NCI-H1694 (cell line): Measurements from ENCODE around the gene ATP5F1D.

Source experiments
- DNase-seq: peaks from one replicate; lab custom pipeline; 2025; lab: John Stamatoyannopoulos, UW

The ATP5F1D gene

DNA sequence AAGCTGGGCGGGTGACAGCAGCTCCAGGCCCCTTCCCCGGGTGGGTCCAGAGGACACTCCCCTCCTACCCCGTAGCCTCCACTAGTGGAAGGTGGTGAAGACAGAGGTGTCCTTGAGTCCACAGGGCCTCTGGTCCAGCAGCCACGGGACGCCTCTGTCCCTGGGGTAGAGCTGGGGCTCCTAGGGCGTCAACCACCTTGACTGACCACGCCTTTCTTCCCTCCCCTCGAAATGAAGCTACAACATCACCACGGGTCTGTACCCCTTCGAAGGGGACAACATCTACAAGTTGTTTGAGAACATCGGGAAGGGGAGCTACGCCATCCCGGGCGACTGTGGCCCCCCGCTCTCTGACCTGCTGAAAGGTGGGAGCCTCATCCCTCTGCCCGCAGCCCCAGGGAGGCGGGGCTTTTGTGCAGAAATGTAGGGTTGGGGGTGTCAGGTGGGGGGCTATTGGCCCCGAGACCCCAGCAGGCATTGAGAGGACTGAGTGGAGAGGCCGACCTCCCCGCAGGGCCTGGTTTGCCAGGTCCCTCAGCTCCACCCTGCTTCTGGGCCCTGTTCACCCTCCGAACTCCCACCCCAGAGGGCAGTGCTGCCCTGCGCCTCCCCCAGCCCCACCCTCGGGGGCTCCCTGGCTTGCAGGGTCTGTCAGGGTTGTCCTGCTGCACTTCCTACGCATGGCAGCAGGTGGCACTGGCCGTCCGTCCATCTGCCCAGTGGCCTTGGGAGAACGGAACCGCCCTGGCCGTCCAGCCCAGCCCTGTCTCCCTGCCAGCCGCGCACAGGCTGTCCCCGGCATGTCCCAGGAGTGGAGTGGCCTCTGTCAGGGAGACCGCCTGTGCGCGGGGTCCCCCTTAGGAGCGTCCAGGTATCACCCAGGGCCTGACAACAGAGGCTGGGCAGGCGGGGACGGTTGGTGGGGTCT lies 20.3 kb upstream of the ATP5F1D start:
- DNase-seq, result no peak

DNA sequence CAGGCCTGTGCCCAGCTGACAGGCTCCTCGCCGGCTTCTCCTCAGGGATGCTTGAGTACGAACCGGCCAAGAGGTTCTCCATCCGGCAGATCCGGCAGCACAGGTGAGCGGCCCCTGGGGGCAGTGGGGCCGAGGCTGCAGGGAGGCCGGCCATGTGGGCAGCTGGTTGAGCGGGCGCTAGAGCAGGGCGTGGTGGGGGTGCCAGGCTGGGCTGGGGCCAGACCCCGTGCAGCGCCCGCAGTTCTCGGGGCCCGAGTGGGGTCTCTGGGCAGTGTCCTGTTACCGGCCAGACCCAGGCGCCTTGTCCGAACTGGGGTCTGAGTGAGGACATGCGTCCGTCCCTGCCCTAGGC lies 19.7 kb upstream of the ATP5F1D start:
- no peak for DNase-seq

DNA sequence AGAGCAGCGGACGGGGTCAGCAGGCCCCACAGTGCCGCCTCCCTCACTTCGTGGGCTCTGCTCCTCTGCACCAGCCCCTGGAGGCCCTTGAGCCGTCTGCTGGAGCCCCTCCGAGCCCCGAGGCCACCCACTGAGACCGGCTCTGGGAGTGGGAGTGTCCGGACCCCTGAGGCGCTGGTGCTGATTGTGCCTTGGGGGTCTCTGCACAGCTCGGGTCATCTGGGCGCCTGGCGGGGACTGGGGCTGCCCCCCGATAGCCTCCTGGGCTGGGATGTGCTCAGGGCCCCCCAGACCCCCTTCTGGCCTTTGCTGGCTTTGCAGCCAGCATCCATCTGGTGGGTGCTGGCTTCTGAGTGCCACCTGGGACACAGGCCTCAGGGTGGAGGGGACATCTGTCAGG lies 19.2 kb upstream of the ATP5F1D start:
- no peak for DNase-seq

DNA sequence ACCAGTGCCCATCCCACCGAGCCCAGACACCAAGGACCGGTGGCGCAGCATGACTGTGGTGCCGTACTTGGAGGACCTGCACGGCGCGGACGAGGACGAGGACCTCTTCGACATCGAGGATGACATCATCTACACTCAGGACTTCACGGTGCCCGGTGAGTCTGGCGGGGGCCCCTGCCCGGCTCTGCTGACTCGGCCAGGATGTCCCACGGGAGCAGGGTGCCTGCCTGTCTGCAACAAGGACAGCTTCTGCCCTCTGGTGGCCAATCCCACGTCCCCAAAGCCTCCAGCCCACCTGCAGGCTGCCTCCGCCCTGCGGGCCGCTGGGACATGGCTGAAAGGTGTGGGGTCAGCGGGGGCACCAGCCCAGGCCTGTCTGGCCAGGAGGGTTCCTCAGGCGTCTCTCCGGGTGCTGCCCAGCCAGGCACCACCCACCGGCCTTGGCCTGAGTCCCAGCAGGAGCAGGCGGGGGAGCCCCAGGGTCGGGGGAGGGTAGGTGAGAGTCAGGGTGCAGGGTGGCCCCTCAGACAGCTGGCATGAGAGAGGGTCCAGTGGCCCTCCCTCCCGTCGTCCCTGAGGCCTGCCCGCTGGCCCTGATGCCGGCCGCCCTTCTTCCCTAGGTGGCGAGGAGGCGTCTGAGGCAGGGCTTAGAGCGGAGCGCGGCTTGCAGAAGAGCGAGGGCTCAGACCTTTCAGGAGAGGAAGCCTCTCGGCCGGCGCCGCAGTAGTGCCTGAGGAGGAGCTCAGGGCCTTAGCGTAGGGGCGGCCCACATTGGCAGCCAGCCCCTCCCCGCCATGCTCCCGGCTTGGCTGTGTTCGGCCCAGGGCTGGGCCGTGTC lies 18.3 kb upstream of the ATP5F1D start:
- no peak for DNase-seq

DNA sequence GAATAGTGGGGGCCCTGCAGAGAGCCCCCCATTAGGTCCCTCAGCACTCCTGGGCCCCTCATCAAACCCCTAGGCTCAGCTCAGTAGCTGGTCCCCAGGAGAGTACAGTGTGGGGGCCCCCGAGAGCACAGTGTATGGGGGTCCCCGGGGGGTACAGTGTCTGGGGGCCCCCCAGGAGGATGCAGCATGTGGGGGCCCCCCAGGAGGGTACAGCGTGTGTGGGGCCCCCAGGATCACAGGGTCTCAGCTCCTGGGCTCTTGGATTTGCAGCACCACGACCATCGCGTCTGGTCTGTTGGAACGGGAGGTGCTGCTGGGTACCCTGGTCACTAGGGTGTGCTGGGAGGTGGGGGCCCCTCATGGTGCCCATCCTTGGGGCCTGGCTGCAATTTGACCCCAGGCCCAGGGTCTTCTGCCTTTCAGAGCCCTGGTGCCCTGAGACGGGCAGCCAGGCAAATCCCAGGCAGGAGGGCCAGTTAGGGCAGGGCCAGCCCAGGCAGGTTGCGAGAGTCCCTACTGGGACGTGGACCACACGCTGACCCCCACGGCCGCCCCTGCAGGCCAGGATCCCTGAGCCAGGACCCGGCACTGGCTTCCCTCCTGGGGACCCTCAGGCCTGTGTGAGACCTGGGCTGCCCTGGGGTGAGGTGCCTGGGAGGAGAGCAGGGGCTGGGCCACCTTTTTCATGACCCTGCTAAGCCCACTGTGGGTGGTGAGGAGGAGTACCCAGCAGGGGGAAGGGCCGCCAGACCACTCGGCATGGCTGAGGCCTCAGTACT lies 17.3 kb upstream of the ATP5F1D start:
- DNase-seq, result no peak

DNA sequence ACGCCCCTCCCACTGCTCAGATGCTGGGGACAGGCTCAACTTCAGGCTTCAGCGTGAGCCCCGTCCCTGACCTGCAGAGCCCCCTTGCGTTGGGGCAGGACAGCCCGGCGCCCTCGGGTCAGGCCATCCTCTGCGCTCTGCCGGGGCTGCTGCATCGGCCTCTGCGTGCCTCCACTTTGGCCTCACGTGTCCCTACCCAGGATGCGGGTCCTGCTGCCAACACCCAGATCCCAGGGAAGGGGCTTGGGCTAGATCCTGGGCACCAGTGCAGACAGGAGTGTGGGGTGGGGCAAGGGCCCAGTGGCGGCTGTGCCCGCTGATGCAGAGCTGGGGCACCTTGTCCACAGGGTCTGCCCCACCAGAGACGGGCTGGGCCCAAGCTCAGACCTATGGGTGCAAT lies 16.7 kb upstream of the ATP5F1D start:
- no peak for DNase-seq

DNA sequence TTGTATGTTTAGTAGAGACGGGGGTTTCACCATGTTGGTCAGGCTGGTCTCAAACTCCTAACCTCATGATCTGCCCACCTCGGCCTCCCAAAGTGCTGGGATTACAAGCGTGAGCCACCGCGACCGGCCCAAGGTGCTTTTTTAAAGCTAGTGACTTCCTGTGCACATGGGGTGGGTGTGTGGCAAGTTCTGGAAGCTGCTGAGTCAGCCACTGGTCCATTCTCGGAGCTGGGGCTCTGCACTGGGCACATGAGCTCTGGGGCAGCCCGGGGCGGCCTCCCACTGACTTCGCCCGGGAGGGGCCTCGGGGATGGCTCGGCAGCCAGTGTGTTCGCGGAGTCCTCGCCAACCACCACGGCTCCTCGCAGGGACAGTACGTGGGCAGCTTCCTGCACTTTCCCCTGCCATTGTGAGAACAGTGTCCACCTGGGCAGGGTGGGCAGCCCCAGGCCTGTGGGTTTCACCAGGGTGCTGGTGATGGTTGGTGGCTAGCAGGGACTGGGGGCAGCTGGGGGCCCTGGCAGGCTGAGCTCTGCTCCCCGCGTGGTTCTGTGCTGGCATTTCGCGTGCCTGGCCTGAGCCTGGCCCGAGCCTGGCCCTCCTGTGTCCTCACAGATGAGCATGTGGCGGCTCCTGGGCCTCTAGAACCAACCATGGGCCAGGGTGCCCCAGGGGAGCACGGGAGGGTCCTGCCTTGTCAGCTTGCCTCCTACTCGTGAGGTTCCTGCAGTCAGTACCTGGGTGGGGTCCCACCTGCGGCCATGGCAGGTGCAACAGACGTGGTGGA lies 15.9 kb upstream of the ATP5F1D start:
- no peak for DNase-seq

DNA sequence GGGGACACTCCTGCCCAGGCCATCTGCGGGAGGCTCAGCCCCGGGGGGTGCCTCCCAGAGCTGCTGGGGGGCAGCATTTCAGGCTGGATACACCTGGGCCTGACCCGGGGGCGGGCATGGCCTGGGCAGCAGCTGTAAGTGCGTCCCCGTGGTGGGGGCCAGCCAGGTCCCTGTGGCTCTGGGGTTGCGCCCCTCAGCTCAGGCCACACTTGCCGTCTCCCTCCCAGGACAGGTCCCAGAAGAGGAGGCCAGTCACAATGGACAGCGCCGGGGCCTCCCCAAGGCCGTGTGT lies 15.4 kb upstream of the ATP5F1D start:
- DNase-seq, result no peak

DNA sequence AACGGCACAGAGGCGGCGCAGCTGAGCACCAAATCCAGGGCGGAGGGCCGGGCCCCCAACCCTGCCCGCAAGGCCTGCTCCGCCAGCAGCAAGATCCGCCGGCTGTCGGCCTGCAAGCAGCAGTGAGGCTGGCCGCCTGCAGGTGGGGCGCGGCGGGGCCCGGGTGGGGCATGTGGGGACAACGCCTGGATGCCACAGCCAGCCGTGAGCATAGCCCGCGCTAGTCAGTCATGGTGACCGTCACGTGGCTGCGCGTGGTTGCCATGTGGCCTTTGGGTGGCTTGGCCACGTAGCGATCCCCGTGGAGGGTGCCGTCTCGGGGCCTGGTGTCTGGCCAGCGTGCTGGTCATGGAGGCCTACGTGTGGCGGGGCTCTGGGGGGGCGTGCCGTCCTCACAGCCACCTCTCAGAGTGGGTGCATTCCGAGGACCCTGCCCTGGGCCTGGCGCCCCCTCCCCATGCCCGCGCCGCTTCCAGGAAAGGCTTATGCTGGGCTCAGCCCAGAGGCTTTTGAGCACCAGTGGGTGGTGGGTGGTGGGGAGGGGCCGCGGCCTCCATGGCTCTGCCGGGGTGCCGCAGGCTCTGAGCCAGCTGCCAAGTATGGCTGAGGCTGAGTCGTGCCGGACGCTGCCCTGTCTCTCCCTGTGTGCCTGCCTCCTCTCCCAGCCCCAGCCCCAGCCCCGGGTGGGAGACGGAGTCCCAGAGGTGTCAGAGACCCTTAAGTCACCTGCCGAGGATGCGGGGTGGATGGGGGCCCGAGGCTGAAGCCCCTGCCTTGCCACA lies 14.8 kb upstream of the ATP5F1D start:
- no peak for DNase-seq

DNA sequence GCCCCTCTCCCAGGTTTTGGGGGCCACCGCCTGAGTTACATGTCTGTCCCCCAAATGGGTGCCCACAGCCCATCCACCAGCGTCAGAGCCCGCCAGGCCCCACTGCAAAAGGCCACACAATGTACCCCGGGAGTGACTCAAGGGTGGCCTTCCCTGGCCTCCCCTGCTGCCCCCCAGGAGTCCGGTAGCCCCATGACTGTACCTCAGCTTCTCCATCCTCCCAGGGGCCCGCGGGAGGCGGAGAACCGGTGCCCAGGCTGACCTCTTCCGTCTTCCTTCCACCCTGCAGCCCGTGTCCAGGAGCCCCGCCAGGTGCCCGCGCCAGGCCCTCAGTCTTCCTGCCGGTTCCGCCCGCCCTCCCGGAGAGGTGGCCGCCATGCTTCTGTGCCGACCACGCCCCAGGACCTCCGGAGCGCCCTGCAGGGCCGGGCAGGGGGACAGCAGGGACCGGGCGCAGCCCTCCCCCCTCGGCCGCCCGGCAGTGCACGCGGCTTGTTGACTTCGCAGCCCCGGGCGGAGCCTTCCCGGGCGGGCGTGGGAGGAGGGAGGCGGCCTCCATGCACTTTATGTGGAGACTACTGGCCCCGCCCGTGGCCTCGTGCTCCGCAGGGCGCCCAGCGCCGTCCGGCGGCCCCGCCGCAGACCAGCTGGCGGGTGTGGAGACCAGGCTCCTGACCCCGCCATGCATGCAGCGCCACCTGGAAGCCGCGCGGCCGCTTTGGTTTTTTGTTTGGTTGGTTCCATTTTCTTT lies 14.1 kb upstream of the ATP5F1D start:
- no peak for DNase-seq

DNA sequence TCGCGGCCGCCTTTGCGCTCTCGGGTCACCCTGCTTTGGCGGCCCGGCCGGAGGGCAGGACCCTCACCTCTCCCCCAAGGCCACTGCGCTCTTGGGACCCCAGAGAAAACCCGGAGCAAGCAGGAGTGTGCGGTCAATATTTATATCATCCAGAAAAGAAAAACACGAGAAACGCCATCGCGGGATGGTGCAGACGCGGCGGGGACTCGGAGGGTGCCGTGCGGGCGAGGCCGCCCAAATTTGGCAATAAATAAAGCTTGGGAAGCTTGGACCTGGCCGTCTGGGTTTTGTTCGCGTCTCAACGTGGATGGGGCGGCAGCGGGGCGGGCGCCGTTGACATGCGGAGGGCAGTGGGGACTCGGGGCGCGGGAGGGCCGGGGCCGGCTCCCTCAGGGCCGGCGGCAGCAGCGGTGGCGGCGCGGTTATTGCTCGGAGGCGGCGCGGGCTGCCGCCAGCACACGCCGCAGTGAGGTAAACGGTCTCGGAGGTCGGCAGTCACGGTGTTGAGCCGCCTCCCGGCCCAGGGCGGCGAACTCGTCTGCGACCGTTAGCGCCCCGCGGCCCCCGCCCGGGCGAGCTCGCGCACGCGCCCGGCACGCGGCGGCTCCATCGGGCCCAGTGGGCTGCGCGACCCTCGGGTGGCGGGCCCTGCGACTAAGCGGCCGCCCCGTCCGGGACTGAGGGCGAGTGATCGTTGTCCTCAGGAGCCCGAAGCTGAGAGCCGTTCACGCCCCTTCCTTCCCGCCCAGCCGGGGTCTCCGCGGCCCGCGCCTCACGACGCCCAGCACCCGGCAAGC lies 13.2 kb upstream of the ATP5F1D start:
- DNase-seq, result no peak

DNA sequence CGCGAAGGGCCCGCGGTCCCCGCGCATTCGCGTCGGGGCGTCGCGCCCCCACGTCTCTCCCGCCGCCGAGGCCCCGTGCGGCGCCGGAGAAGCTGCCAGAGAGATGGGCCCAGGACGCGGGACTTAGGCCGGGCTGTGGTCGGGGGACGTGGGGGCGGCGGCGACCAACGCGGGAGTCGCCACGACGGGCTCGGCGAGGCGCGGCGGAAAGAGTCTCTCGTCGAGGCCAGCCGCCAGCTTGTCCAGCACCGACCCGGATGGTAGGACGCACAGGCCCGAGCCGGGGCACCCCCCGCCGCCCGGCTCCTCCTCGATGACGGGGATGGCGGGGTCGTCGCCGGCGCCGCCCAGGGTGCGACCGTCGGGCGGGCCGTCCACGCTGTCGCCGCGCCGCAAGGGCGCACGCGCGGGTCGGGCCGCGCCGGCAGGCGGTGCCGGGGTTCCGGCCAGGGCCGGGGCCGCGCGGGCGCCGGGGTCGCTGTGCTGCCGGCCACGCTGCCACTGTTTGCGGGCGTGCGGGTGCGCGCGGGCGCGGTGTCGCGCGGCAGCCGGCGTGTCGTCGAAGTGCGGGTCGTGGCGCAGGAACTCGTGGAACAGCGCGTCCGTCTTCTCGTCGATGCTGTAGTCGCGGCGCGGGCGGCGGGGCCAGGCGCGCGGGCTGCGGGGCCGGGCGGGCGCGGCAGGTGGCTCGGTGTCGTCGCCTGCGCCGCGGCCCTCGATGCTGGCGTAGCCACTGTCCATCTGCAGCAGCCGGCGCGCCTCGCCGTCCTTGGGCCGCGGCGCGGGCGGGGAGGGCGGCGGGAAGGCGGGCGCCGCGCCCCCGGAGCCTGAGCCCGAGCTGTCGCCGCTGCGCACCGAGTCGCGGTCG lies 12.3 kb upstream of the ATP5F1D start:
- no peak for DNase-seq

DNA sequence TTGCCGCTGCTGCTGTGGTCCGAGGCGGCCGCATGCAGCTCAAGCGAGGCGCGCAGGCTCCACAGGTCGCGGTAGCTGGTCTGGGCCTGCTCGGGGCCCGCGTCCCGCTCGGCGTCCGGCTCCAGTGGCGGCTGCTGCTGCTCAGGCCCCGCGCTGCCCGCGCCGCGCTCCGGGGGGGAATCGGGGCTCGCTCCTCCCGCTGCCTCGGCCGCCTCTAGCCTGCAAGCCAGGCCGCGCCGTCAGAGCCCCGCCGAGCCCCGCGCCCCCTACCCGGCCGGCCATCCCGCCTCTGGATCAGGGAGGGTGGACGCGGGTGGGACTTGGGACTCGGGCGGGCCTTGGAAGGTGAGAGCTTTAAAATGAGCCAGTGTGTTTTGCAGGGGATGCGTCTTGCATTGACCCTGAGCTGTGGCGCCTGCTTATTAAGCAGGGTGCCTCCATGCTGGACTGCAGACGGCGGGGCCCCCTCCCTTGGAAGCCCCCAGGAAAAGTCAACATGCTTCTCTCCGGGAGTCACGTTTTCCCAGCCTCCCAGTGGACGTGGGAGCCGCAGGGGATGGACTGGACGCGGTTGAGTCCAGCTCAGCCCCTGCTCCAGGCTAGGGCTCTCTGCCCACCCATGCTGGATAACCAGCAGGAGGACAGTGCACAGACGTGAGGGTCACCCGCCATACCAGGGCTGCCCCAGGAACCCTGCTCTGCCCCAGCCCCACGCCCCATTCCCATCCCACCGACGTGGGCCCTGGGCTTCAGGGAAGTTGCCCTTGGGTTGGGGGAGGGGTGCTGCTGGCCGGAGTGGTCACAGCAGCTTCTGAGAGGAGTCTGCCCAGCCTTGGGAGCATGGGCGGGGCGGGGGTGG lies 11.4 kb upstream of the ATP5F1D start:
- DNase-seq, result no peak

DNA sequence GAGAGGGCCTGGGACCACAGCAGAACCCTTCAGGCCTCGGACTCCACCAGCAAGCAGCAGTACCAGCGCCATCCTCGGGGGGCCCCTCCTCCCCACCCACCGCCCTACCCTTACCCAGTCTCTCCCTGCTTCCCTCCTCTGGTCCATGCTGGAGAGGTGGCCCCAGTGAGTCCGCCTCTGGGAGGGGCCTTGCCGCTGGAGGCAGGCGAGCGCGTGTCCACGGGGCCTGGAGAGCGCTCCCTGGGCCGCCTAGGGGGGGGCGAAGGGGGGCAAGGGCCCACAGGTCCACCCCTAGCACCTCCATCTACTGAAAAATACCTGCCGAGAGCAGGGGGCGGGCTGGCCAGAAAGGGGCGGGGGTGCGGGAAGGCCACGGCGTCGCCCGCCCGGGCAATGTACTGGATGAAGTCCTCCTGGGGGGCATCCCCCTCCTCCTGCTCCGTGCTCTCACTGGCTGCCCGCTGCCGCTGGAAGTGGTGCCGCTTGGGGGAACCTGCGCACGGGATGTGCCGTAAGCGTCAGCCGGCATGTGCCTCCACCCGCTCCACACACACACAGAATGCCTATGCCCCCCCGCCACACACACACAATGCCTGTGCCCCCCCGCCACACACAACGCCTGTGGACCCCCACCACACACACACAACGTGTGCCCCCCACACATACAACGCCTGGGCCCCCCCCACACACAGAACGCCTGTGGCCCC lies 10.6 kb upstream of the ATP5F1D start:
- DNase-seq, result no peak

DNA sequence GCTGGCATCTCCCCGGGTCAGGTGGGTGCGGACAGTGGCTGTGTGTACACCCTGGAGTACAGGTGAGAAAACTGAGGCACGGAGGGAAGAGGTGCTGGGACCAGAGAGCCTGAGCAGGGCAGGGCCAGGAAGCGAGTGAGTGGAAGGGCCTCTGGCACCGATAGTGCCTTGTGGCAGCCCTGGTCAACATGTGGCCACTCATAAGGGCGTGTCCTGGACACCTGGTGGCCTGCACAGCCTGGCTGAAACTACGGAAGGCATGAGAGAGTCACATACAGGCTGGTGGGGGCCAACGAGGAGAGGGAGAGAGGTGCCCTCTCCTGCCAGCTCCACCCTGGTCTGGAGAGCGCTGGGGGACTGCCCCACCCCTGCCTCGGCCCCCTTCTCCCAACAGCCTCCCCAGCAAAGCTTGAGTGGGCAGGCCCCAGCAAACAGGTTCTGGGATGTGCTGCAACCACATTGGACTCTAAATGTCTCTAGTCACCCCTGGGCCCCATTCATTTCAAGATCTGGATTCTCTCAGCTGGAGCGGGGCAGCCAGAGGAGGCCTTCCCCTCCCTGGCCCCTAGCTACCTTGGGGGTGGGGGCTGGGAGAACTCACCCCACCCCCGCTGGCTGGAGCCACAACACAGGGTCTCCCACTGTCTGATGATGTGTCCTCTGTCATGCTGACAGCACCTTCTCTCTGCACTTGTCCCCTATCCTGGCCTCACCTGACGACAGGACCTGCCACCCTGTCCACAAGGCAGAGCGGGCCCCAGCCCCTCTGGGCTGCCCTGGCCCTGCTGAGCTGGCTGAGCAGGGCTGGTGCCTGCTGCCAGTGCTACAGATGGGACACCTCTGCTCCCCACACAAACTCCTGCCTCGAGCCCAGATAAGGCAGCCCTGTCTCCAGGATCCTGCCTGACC lies 9.6 kb upstream of the ATP5F1D start:
- DNase-seq, result no peak

DNA sequence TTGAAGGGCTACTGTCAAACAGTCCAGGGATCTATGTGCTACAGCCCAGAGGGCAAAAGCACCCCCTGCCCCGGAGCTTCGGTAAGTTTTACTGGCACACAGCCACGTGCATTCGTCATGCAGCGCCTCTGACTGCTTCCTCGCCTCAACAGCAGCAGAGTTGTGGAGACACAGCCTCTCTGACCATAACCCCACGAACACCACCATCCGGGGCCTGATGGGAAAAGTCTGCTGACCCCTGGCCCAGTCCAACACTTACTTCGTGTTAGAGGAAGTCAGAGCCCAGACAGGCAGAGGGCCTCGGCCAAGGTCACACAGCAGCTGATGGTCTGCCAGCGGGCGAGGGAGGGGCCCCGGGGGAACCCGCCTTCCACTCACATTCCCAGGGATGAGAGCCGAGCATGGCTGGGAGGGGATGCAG lies 8.9 kb upstream of the ATP5F1D start:
- DNase-seq, result no peak
